Neural cell (in vitro differentiated cells): ENCODE measurements around the gene C12orf60. TPM values are rescaled to one million over a fixed set of nuclear protein-coding genes. Genes with fewer than 3 reads are reported as not detected.

Source experiments
- H2AFZ ChIP-seq: fragments of 200-600, 300-800 bp; sonication (generic), shearing (Covaris generic); 2 replicates; pipeline ENCODE4 v1.6.0; 2014; ENCODE audit warnings: low read depth, mild to moderate bottlenecking, antibody characterized with exemption, low read length, moderate library complexity
- H3F3A ChIP-seq: fragments of 200-600 bp; shearing (Covaris generic); 2 replicates; pipeline ENCODE4 v1.6.1; 2016; ENCODE audit warnings: mild to moderate bottlenecking, moderate library complexity, mixed read lengths, antibody characterized with exemption, low read length; ENCODE audit not compliant: insufficient read depth, poor library complexity, severe bottlenecking
- H3K27ac ChIP-seq: fragments of 200-600, 300-800 bp; sonication (generic), shearing (Covaris generic); 2 replicates; pipeline ENCODE4 v1.5.1; 2014; ENCODE audit warnings: mild to moderate bottlenecking, low read length, moderate library complexity
- H3K27me3 ChIP-seq: fragments of 300-800, 200-600 bp; sonication (generic), shearing (Covaris generic); 2 replicates; pipeline ENCODE4 v1.6.0; 2014; ENCODE audit warnings: mild to moderate bottlenecking, low read depth, low read length, moderate library complexity; ENCODE audit not compliant: insufficient read depth
- H3K36me3 ChIP-seq: fragments of 300-800, 200-600 bp; sonication (generic), shearing (Covaris generic); 2 replicates; pipeline ENCODE4 v1.5.1; 2014; ENCODE audit warnings: mild to moderate bottlenecking, antibody characterized with exemption, low read length, moderate library complexity; ENCODE audit not compliant: insufficient read depth
- H3K4me2 ChIP-seq: fragments of 300-800, 200-600 bp; sonication (generic), shearing (Covaris generic); 2 replicates; pipeline ENCODE4 v1.6.0; 2014; ENCODE audit warnings: mild to moderate bottlenecking, low read length
- H3K4me3 ChIP-seq: fragments of 300-800, 200-600 bp; sonication (generic), shearing (Covaris generic); 2 replicates; pipeline ENCODE4 v1.5.1; 2014; ENCODE audit warnings: mild to moderate bottlenecking, low read length, moderate library complexity
- H3K79me2 ChIP-seq: fragments of 200-600 bp; shearing (Covaris generic); replicated peaks from 2 replicates; pipeline ENCODE4 v1.6.0; 2014; ENCODE audit warnings: mild to moderate bottlenecking, low read length, moderate library complexity; ENCODE audit not compliant: insufficient read depth
- H3K9ac ChIP-seq: fragments of 300-800, 200-600 bp; sonication (generic), shearing (Covaris generic); 2 replicates; pipeline ENCODE4 v1.6.1; 2016; ENCODE audit warnings: mild to moderate bottlenecking, low read length, mixed read lengths
- H3K9me2 ChIP-seq: fragments of 200-600 bp; shearing (Covaris generic); 2 replicates; pipeline ENCODE4 v1.6.1; 2016; ENCODE audit warnings: mild to moderate bottlenecking, low read length, mixed read lengths; ENCODE audit not compliant: insufficient read depth
- H3K9me3 ChIP-seq: fragments of 200-600, 300-800 bp; sonication (generic), shearing (Covaris generic); 2 replicates; pipeline ENCODE4 v1.6.1; 2016; ENCODE audit warnings: mild to moderate bottlenecking, mixed run types, low read length, moderate library complexity, mixed read lengths
- H4K20me1 ChIP-seq: fragments of 200-600 bp; shearing (Covaris generic); 2 replicates; pipeline ENCODE4 v1.6.1; 2016; ENCODE audit warnings: mild to moderate bottlenecking, mixed run types; ENCODE audit not compliant: insufficient read depth
- CTCF ChIP-seq: fragments of 450-650 bp; IDR thresholded peaks from 2 replicates; pipeline ENCODE4 v1.5.1; 2014; ENCODE audit warnings: antibody characterized with exemption, mild to moderate bottlenecking, moderate library complexity; ENCODE audit not compliant: poor library complexity, severe bottlenecking
- EP300 ChIP-seq: fragments of 450-650 bp; conservative IDR thresholded peaks from 2 replicates; pipeline ENCODE4 v1.6.1; 2014; ENCODE audit warnings: antibody characterized with exemption, mild to moderate bottlenecking, moderate library complexity; ENCODE audit not compliant: poor library complexity, severe bottlenecking
- EZH2 ChIP-seq: fragments of 200-600, 300-800 bp; shearing (Covaris generic), sonication (generic); IDR thresholded peaks from 2 replicates; pipeline ENCODE4 v1.6.1; 2014; ENCODE audit warnings: antibody characterized with exemption, low read length, borderline replicate concordance, mild to moderate bottlenecking; ENCODE audit not compliant: insufficient read depth, poor library complexity, severe bottlenecking
- MXI1 ChIP-seq: fragments of 450-650 bp; conservative IDR thresholded peaks from 2 replicates; pipeline ENCODE4 v1.6.1; 2014; ENCODE audit warnings: antibody characterized with exemption, mild to moderate bottlenecking; ENCODE audit not compliant: poor library complexity, severe bottlenecking
- POLR2AphosphoS5 ChIP-seq: IDR thresholded peaks from 2 replicates; pipeline ENCODE4 v1.6.1; 2012
- RAD21 ChIP-seq: fragments of 450-650 bp; conservative IDR thresholded peaks from 2 replicates; pipeline ENCODE4 v1.6.1; 2014; ENCODE audit warnings: antibody characterized with exemption, mild to moderate bottlenecking, moderate library complexity
- REST ChIP-seq: IDR thresholded peaks from 2 replicates; pipeline ENCODE4 v1.6.1; 2012; ENCODE audit warnings: borderline replicate concordance
- SMC3 ChIP-seq: fragments of 450-650 bp; conservative IDR thresholded peaks from 2 replicates; pipeline ENCODE4 v1.6.1; 2014; ENCODE audit warnings: antibody characterized with exemption, mild to moderate bottlenecking, moderate library complexity; ENCODE audit not compliant: poor library complexity
- TAF1 ChIP-seq: IDR thresholded peaks from 2 replicates; pipeline ENCODE4 v1.6.1; 2012; ENCODE audit warnings: low read depth
- polyA plus RNA-seq: library from polyadenylated mRNA; depleted of rRNA; stranded (reverse); fragments of >200 nt; gene quantifications from 2 replicates; pipeline ENCODE4 v1.2.3, GENCODE V29; 2014

C12orf60 gene
- polyA plus RNA-seq, 1 donor from 2014 or later: 4.8 TPM

- Histone ChIP-seq H3F3A (no peaks in the 10 kb centered on the region), H4K20me1 (no peaks in the 10 kb centered on the region), H3K79me2 (no peaks in the 10 kb centered on the region), H3K9ac (no peak overlapping the region), H3K9me2 (no peaks in the 10 kb centered on the region), H2AFZ (no peak overlapping the region), H3K27ac (no peak overlapping the region), H3K36me3 (no peaks in the 10 kb centered on the region), H3K4me2 (no peak overlapping the region), H3K9me3 (no peaks in the 10 kb centered on the region), H3K4me3 (no peak overlapping the region), H3K27me3 (no peaks in the 10 kb centered on the region)
- TF ChIP-seq EP300: no peak
- TF ChIP-seq MXI1: no peak
- TF ChIP-seq EZH2: no peak
- TF ChIP-seq RAD21: no peak
- TF ChIP-seq CTCF: no peak
- TF ChIP-seq REST: no peak
Observed at GRCh38 chr12:14871247-14871646, 67.8 kb downstream of the C12orf60 start.

- no peak overlapping the region for H3K4me3 ChIP-seq
Observed at GRCh38 chr12:14871886-14872285, 68.4 kb downstream of the C12orf60 start.

More at GRCh38 chr12:14871886-14872285, 68.4 kb downstream of the C12orf60 start:
- Histone ChIP-seq H3K9me2 (no peaks in the 10 kb centered on the region), H3F3A (no peaks in the 10 kb centered on the region), H3K9me3 (no peaks in the 10 kb centered on the region), H2AFZ (no peak overlapping the region), H3K27ac (no peak overlapping the region), H3K27me3 (no peaks in the 10 kb centered on the region), H3K36me3 (no peaks in the 10 kb centered on the region), H3K4me2 (no peak overlapping the region), H3K79me2 (no peaks in the 10 kb centered on the region), H4K20me1 (no peaks in the 10 kb centered on the region), H3K9ac (no peak overlapping the region)
- TF ChIP-seq POLR2AphosphoS5: no peak
- TF ChIP-seq TAF1: no peak
- TF ChIP-seq EZH2: no peak
- TF ChIP-seq REST: no peak
- TF ChIP-seq EP300: no peak
- no peak for TF ChIP-seq CTCF
- TF ChIP-seq SMC3: no peak
- no peak for TF ChIP-seq RAD21
- no peak for TF ChIP-seq MXI1
